HepG2 (cell line): ENCODE data around the gene CHRNB1. TPM values are rescaled to one million over a fixed set of nuclear protein-coding genes. Genes with fewer than 3 reads are reported as not detected.

Experiments
- AHDC1 ChIP-seq: sonication (generic); formaldehyde crosslinking; IDR thresholded peaks from 2 replicates; pipeline ENCODE4 v1.5.1; 2020; ENCODE audit warnings: mild to moderate bottlenecking, missing genetic modification reagents, borderline replicate concordance
- CENPBD1 ChIP-seq: sonication (generic); formaldehyde crosslinking; IDR thresholded peaks from 2 replicates; pipeline ENCODE4 v1.8.0; 2022; ENCODE audit warnings: missing genetic modification reagents, low read depth, mild to moderate bottlenecking, borderline replicate concordance
- HOXA9 ChIP-seq: sonication (generic); formaldehyde crosslinking; IDR thresholded peaks from 2 replicates; pipeline ENCODE4 v1.8.1; 2022; ENCODE audit warnings: missing genetic modification reagents, mild to moderate bottlenecking, moderate library complexity, borderline replicate concordance
- NFRKB ChIP-seq: fragments of 450-650 bp; IDR thresholded peaks from 2 replicates; pipeline ENCODE4 v1.6.1; 2017
- NFYC ChIP-seq: IDR thresholded peaks from 2 replicates; pipeline ENCODE4 v1.6.1; 2016; ENCODE audit warnings: missing genetic modification reagents, missing compliant biosample characterization
- RCOR2 ChIP-seq: IDR thresholded peaks from 2 replicates; pipeline ENCODE4 v1.6.1; 2016; ENCODE audit warnings: missing biosample characterization, missing genetic modification reagents
- RNF2 ChIP-seq: fragments of 450-650 bp; conservative IDR thresholded peaks from 2 replicates; pipeline ENCODE4 v1.6.1; 2016; ENCODE audit warnings: low read depth
- TCF7 ChIP-seq: sonication (generic); IDR thresholded peaks from 2 replicates; pipeline ENCODE4 v1.6.1; 2016; ENCODE audit warnings: antibody characterized with exemption, low read depth
- ZBTB3 ChIP-seq: sonication (generic); formaldehyde crosslinking; IDR thresholded peaks from 2 replicates; pipeline ENCODE4 v1.4.0; 2020; ENCODE audit warnings: low read depth, mild to moderate bottlenecking, moderate library complexity, missing genetic modification reagents, borderline replicate concordance
- ZBTB34 ChIP-seq: sonication (generic); formaldehyde crosslinking; IDR thresholded peaks from 2 replicates; pipeline ENCODE4 v1.8.0; 2022; ENCODE audit warnings: mild to moderate bottlenecking, missing genetic modification reagents
- ZBTB49 ChIP-seq: sonication (generic); formaldehyde crosslinking; IDR thresholded peaks from 2 replicates; pipeline ENCODE4 v1.4.0; 2020; ENCODE audit warnings: missing genetic modification reagents, borderline replicate concordance
- ZMYM4 ChIP-seq: sonication (generic); formaldehyde crosslinking; IDR thresholded peaks from 2 replicates; pipeline ENCODE4 v1.8.1; 2023; ENCODE audit warnings: mild to moderate bottlenecking, missing genetic modification reagents
- ZNF362 ChIP-seq: sonication (generic); formaldehyde crosslinking; IDR thresholded peaks from 2 replicates; pipeline ENCODE4 v1.4.0; 2020; ENCODE audit warnings: missing genetic modification reagents, mild to moderate bottlenecking, borderline replicate concordance
- ZSCAN25 ChIP-seq: sonication (generic); formaldehyde crosslinking; IDR thresholded peaks from 2 replicates; pipeline ENCODE4 v1.8.0; 2022; ENCODE audit warnings: mild to moderate bottlenecking, missing genetic modification reagents
- ZSCAN5A ChIP-seq: sonication (generic); formaldehyde crosslinking; IDR thresholded peaks from 2 replicates; pipeline ENCODE4 v1.8.0; 2022; ENCODE audit warnings: mild to moderate bottlenecking, missing genetic modification reagents, borderline replicate concordance
- polyA plus RNA-seq, 8 experiments: library from polyadenylated mRNA; depleted of rRNA in 3 of 8; stranded (reverse) in 7 of 8; unstranded in 1 of 8; fragments of >200 nt; fragmentation: Illumina TruSeq in 4 of 8; extraction: Trizol in 4 of 8; gene quantifications; 2 replicates each; pipeline versions ENCODE4 v1.2.1 to v1.2.3, GENCODE V29; 2011 to 2016; ENCODE audit warnings: low read depth in 4 of 8, missing spikeins in 1 of 8, mixed read lengths in 1 of 8; ENCODE audit not compliant: insufficient read depth in 1 of 8
- total RNA-seq, 5 experiments: library from RNA; depleted of rRNA; stranded (reverse); fragments of >200 nt; fragmentation: Illumina TruSeq; extraction: Trizol; gene quantifications; 2 replicates each; pipeline ENCODE4 v1.2.3, GENCODE V29; 2016; ENCODE audit warnings: low read depth in 1 of 5

The CHRNB1 gene
- total and polyA plus RNA-seq, 2 of the 13 experiments (the other 11 are each of a cell fraction or from before 2014, with no cell fraction given), result 5.4 to 33.7 TPM

GRCh38 chr17:7478276-7479212 lies 33.7 kb downstream of the CHRNB1 start (continued):
- no peak for TF ChIP-seq AHDC1 (CRISPR knock-in tag)
- no peak for TF ChIP-seq ZMYM4 (CRISPR knock-in tag)
- no peak for TF ChIP-seq NFYC
- TF ChIP-seq RNF2, result no peak
- TF ChIP-seq CENPBD1 (CRISPR knock-in tag), result no peak
- TF ChIP-seq ZSCAN25 (CRISPR knock-in tag), result peak; percentile 19; the same call in 1 of the 2 replicates
- TF ChIP-seq HOXA9, result peak; percentile 50; the same call in 1 of the 2 replicates
- TF ChIP-seq ZBTB3 (CRISPR knock-in tag), result no peak
- no peak for TF ChIP-seq ZBTB49 (CRISPR knock-in tag)
- TF ChIP-seq ZSCAN5A, result no peak
- TF ChIP-seq RCOR2, result no peak
- no peak for TF ChIP-seq NFRKB
- no peak for TF ChIP-seq ZBTB34
- TF ChIP-seq TCF7, result no peak
- no peak for TF ChIP-seq ZNF362
